Ramos (cell line): ENCODE measurements around the gene PAX2.

Source experiments
- in situ Hi-C: fragments of 300-500 bp; cut with MboI; formaldehyde crosslinking; loops from one replicate; pipeline ENCODE4 v1.14.3; 2022; ENCODE audit warnings: low sequenced_read_pairs; ENCODE audit not compliant: unreplicated experiment

Gene PAX2

DNA sequence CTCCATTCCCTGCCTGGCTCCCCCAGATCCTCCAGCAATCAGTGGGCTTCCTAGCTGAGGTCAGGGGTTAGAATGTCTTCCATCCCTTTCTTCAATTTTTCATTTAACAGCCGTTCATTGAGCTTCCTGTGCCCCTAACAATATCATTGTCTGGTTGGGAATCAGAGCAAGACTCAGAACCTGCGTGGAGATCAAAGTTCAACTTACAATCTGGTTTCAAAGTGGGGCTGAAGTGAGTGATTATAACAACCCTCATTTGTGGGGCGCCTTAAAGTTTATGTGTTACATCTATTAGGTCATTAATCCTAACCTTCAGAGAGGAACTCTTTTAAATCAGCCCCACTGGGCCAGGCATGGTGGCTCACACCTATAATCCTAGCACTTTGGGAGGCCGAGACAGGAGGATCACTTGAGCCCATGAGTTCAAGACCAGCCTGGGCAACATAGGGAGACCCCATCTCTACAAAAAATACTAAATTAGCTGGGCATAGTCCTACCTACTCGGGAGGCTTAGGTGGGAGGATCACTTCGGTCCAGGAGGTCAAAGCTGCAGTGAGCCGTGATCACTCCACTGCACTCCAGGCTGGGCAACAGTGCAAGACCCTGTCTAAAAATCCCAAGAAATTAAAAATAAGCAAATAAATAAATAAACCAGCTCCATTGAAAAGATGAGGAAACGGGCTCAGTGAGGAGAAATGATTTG lies 122.0 kb downstream of the PAX2 start:
- in situ Hi-C loops, result no loop called here

DNA sequence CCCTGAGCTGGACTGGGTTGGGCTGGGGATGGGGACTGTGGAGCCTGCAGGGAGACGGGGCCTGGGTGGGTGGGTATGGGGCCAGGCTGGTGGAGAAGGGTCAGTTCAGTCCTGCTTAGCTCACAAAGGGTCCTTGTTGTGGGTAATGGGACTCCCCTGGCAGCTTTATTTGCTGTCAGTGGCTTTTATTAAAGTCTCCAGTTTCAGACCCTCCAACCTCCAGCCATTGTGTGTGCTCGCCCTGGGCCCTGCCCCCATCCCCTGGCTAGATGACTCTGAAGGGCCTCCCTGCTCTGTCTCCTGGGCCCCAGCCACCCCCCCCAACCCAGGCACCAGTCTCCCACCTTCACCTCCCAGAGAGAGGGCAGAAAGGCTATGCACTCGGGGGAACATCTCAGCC lies 123.0 kb downstream of the PAX2 start:
- in situ Hi-C loops, result no loop called here

DNA sequence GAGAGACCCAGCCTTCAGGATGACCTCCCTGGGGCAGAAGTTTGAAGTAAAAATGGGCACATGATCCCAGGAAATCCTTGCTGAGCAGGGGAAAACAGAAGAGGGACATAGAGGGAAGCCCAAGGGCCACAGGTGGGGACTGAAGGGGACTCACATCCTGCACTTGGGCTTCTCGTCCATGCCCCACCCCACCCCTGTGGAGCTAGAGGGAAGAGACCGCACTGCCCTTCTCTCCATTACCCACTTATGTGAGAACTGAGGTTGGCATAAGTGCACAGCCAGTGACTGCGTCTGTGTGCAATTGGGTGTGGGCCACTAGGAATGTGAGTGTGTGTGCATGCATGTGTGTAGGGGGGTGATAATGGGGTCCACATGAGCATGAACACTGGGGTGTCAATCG lies 124.0 kb downstream of the PAX2 start:
- in situ Hi-C loops, result no loop called here

DNA sequence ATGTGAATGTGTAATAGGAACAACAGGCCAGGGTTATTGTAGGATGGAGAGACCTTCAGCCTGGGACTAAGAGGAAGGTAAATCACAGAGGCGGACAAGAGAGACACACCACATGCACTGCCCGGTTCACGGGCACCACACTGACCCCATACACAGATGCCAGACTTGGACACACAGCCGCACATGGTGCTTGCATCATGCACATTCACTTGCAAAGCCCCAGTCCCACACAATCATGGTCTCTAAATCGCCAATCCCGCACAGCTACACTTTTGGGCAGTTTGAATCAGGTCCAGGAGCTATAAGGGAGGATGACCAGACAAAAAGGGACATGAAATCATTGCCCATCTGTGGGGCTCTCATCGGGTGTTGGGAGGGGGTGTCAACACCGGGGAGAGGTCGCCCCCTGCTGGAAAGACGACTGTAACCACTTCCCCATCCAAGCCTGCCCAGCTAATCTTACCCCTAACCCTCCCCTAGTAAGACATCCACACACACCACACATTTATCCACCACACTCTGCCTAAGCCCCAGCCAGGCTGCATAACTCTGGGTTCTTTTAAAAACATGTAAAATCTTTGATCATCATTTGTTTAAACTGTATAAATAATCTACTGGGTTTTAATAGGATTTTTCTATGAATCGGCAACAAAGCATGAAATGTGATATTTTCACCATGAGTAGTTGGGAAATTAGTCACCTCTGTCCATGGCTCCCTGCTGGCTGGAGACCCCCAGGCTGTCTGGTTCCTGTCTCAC lies 126.8 kb downstream of the PAX2 start:
- in situ Hi-C loops, result no loop called here

DNA sequence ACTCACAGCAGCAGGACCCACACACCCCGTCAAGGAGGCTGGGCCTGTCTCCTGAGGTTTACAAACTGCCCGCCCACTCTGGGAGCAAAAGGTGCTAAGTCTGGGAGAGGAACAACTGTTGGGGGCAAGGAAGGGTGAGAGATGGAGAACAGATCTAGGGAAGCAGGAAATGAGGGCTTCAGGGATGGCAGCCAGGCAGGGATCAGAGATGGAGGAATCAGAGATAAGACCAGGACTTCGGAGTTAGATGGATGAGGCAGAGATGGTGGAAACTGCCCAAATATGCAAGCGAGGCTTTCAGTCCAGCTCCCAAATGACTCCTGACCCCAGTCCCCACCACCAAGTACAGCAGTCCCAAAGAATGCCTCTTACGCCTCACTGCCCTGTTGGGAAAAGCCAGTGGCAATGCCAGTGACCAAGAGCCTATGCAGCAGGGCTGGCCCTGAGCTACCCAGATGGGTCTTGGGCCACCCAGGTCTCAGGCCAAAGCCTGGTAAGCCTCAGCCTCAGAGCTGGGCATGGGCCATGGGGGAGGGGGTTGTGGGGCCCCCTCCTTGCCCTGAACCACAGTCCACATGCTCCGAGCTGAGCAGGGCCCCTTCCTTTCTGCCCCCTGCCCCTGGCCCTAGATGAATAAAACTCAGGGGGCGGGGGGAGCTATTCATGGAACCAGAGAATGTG lies 127.9 kb downstream of the PAX2 start:
- in situ Hi-C loops, result no loop called here

DNA sequence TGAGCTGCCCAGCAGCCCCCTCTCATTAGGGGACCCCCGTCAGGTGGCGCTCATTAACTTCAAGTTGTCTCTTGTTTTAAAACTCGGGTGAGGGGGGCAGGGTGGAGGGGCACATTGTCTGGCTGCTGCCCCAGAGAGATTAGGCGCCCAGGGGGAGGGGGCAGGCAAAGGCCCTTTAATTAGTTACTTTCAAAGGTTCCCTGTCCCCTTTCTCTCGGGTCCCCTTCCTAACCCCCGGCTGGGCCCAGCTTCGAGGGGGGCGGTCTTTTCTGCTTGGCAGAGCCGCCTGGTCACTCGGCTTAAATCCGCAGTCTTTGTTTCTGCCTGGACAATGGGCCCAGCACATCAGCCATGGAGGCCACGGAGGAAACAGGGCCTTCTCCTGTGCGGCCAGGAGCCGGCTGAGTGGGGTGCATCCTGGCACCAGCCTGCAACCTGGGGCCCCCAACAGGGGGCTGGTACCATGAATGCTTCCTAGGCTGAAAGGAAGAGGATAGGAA lies 128.5 kb downstream of the PAX2 start:
- in situ Hi-C loops, result no loop called here

DNA sequence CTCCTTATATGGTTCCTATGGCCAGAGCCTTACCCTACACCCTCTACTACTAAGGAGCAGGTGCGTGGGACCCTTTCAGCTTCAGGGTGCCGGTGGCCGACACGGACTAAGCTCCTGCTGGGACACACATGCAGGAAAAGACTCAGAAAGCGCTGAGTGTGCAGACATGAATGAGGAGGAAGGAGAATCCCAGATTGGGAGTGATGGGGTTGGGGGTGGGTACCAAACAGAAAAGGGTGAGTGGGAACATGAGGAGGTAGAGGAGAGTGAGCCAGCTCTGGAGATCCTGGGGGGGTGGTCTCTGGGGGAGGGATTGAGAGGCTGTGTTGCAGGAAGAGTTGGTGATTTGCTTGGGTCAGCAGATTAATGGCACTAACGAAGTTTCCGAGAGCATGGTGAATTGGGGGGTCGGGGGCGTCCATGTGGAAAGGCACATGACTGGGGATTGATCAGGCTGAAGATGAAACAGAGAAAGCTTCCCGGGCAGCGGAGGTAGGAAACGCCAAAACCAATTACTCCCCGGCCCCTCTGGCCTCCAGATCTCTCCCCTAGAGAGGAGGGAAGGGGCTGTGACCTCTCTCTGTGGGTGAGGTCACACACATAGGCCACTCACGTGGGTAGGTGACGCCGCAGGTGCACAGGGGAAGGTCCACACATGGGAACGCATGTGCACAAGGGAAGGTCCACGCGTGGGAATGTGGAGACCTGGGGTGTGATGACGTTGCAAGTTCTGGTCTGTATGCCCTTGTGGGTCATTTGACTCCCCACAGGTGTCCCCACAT lies 129.5 kb downstream of the PAX2 start:
- in situ Hi-C loops, result no loop called here

DNA sequence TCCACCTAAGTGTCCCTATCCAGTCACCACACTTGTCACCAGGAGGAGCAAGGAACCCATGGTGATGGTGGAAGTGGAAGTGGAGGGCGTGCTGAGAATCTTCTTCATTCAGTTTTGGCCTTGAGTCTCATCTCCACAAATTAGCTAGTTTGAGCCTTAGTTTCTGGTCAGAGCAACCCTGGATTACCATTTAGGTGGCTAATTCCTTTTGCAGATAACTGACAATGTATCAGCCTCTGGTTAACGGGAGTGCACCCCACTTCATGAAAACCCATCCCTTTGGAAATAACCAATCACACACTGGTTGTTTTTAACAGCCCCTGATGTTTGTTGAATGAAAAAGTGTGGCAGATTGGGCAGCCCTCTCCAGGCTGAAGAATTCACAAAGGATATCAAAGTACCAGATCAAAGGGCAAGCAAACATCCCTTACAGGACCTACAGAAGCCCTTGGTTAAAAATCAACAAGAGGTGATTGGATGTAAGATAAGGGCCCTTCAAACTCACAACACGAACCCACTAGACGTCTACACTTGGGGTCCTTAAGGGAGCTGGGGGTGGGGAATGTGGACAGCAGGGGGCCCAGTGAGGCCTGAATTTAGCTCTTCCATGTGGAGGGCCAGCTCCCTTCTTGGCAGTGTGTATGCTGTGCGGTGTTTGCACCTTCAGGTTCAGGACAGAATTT lies 130.2 kb downstream of the PAX2 start:
- in situ Hi-C loops, result no loop called here

DNA sequence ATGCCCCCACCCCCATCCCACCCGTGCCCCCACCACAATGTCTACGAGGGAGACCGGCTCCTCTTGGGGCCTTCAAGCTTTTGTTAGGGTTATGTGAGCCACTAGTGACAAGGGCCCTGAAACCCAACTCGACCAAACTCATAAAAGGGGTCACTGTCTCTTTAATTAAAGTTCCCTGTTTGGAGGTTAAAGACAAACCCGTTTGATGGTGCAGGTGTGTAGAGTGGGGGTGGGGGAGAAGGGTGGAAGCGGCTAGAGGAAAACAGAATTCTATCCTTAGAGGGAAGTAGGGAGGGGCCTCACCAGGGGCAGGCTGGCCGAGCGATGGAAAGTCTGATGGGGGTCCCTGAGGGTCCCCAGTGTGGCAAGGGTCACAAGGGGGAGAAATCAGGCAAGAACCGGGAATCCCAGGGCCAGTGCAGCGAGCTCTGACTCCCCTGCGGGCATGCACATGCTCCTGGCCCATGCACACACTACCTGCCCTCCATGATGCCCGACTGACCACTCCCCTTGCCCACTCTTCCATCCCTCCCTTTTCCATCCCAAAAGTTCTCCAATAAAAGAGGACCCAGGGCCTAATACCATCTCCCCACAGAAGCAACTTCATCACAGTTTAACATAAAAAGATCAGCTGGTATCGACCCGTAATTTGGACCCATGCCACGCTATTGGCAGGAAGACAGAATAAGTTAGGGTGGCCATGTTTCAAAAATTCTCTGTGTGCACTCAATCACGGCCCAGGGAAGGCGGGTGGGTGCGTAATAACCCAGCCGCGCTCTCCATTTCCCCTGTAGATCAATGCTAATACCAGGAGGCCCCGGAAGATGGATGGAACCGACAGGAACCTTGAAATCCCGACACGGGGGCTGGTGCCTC lies 131.4 kb downstream of the PAX2 start:
- in situ Hi-C loops, result no loop called here

DNA sequence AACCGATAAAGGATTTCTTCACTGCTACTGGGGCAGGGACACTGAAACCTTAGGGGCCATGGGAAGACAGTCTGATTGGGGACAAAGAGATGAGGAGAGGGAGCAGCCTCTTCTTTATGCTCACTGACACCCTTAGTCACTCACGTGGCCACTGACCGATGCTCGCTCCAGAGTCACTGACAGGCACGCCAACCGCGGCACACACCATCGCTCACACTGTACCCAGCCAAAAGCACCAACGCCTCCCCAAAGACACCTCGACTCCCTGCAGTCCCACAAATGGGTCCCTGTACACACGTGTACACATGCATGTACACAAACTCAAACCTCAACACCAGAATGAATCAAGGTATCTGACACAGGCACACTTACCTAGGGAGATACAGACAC lies 132.1 kb downstream of the PAX2 start:
- in situ Hi-C loops, result no loop called here

DNA sequence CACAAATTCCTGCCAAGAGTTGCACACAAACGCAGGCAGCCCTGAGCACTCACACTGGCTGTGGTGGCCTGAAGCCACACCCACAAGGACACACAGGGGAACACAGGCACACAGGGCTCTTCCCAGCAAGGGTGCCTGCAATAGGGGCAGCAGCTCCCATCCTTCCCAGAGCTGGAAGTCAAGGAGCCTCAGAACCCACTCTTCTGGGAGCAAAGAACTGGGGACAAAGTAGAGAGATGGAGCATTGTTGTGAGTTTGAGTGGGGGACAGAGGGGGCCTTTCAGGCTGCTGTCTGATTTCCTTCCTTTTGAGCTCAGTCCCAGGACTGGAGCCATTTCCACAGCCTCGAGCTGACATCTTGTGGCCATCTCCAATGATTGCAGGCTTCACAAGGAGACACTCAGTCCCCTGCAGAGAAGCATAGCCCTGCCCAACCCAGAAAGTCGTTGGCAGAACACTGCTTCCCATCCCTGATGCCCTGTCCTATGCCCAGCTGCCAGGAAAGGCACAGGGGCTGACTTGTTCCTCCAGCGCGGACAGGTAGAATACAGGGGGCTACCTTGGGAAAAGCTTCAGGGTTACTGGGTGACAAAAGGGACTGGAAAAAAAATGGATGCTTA lies 133.0 kb downstream of the PAX2 start:
- in situ Hi-C loops, result no loop called here
